AG09309 (cell line): ENCODE results near the gene CHDH.

Experiments
- DNase-seq: peaks from one replicate; pipeline ENCODE4 v3.0.0-alpha.2; 2010; ENCODE audit warnings: low read depth
- H3K4me3 ChIP-seq: 2 replicates; pipeline ENCODE4 v1.5.1; 2011; ENCODE audit warnings: mild to moderate bottlenecking, low read depth, low read length, moderate library complexity; ENCODE audit not compliant: control insufficient read depth
- TF ChIP-seq, protein P1 (sequence below): IDR thresholded peaks from 2 replicates; pipeline ENCODE4 v1.5.1; 2011; ENCODE audit warnings: mild to moderate bottlenecking, low read depth, low read length, inconsistent platforms; ENCODE audit not compliant: insufficient read depth, control insufficient read depth; ENCODE audit errors: missing control alignments

The CHDH gene

DNA sequence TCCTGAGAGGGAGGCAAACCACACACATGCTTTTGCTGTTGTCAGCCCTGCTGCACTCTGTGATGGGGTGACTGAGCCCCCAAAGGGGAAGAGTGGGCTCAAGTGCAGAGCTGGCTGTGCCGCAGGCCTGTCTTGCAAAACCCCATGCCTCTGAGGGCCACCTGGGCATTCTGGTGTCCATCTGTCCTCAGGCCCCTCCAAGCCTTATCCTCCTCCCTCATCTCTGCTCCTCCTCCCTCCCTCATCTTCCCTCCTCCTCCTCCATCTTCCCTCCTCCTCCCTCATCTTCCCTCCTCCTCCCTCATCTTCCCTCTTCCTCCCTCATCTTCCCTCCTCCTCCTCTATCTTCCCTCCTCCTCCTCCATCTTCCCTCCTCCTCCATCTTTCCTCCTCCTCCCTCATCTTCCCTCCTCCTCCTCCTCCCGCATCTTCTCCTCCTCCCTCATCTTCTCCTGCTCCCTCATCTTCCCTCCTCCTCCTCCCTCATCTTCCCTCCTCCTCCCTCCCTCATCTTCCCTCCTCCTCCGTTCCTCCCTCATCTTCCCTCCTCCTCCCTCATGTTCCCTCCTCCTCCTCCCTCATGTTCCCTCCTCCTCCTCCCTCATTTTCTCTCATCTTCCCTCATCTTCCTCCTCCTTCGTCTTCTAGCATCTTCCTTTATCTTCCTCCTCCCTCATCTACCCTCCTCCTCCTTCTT lies 40.6 kb downstream of the CHDH start:
- TF ChIP-seq, protein P1, sequence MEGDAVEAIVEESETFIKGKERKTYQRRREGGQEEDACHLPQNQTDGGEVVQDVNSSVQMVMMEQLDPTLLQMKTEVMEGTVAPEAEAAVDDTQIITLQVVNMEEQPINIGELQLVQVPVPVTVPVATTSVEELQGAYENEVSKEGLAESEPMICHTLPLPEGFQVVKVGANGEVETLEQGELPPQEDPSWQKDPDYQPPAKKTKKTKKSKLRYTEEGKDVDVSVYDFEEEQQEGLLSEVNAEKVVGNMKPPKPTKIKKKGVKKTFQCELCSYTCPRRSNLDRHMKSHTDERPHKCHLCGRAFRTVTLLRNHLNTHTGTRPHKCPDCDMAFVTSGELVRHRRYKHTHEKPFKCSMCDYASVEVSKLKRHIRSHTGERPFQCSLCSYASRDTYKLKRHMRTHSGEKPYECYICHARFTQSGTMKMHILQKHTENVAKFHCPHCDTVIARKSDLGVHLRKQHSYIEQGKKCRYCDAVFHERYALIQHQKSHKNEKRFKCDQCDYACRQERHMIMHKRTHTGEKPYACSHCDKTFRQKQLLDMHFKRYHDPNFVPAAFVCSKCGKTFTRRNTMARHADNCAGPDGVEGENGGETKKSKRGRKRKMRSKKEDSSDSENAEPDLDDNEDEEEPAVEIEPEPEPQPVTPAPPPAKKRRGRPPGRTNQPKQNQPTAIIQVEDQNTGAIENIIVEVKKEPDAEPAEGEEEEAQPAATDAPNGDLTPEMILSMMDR, result no peak
- no peak for DNase-seq

DNA sequence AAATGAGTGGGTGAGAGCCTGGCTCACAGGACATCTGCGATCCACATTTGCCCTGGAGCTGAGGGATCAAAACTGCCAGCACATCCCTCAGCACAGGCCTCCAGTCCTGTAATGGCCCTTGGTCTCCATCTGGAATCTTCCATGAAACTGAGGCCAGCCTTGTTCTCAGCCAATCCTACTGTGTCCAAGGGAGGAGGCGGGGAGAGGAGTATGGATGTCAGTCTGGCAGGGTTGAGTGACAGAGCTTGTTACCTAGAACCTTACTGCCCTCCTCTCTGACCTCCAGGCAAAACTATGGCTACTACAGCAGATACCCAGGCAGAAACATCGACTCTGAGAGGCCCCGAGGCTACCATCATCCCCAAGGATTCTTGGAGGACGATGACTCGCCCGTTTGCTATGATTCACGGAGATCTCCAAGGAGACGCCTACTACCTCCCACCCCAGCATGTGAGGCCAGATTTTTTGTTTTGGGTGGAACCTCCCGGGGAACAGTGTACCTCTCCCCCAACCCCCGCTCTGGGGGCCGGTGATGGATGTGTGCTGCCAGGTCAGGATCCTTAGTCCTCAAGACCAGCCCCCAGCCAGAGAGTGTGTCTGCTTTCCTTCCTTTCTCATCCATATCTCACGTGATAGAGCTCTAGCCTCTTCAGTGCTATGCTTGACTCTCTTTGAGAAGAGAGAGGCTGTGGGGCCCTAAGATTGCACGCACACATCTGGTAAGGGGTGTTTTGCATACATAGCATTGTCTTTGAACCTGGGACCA lies 41.3 kb downstream of the CHDH start:
- DNase-seq, result peak; percentile 25
- no peak overlapping the region for H3K4me3 ChIP-seq
- TF ChIP-seq, protein P1, result no peak

More for the DNA sequence above, 40.6 kb downstream of the CHDH start:
- no peak overlapping the region for H3K4me3 ChIP-seq

DNA sequence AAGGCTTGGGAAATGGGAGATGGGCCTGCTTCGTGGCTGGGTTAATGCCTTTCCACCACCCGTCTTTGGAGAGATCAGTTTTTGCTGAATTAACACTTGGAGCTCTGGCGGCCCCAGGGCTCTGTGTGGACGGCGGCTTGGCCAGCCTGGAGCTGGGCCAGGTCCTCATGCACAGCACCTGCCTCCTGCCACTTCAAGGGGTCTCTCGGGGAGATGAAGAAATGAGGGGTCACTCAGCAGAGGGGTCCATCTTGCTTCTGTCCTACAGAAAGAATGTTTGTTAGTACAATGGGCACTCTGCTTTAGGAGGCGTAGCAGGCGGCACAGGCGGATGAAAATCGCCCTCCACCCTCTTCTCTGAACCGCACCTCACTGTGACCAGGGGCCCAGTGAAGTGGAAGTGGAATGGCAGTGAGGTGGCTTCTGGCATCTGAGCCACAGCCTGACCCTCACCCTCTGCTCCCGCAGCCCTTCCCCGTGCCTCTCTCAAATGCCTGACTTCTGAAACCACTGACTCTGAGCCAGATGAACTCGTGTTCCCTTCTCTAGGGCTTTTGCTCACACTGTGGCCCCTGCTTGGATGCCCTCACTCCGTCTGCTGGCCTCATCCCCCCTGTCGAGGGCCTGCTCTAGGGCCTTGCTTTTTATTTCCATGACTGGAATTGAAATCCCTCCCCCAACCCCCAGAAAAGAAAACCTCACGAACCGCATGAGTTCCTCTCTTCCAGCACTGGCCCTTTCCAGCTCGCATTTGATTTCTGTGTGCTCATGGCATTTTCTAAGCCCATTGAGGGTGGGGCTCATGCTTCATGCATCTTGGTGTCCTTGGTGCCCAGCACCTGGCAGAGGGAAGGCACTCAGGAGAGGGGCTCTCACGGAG lies 42.2 kb downstream of the CHDH start:
- no peak for DNase-seq
- TF ChIP-seq, protein P1, result no peak
- H3K4me3 ChIP-seq, result no peak overlapping the region

DNA sequence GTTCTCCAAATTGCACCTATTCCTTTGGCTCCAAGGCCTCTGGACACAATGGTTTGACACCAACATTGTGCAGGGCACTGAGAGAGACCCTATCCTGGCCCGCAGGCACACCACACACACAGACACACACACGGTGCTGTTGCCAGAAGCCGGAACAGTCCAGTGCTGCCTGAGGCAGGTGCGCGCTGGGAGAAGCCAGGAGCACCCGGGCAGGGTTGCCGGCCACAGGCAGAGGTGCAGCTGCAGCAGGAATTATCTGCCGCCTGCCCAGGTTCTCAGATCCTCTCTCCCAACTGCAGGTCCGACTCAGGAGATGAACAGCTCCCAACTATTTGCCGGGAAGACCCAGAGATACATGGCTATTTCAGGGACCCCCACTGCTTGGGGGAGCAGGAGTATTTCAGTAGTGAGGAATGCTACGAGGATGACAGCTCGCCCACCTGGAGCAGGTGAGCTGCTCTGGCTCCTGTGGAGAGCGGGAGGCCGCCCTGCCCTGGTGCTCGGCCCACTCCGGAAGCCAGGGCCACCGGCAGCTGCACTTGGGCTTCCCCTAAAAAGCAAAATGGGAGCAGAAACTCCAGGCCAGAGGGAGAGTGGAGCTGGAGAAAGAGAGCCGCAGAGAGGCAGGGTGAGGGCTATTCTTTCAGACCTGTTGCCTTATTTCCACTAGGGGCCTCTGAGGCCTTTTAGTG lies 42.9 kb downstream of the CHDH start:
- no peak for DNase-seq
- TF ChIP-seq, protein P1, result no peak
- no peak overlapping the region for H3K4me3 ChIP-seq

DNA sequence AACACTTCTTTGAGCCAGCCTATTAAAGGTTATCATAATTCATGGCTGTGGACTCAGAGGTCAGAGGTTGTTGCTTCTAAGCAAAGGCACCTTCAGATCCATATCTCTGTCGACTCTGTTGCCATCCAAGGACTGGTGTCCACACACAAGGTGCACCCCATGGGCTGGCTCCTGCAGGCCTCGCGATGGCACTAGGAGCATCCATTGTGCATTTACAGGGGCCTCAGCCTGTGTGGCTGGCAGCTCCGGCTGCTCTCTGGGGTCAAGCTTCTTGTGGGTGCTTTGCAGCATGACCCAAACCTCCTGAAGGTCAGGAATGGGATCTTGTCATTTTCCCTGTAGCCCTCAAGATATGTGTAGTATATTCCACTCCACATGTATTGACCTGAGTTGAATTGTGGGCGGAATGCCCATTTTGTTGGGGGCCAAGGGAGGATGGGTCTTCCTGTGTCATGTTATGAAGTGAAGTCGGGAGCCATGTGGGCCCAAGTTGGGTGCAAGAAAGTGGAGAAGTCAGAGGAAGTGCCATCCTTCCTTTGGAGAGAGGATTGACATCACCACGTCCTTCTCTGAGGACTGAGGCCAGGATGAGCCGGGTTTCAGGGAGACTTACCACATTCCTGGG lies 43.9 kb downstream of the CHDH start:
- TF ChIP-seq, protein P1, result no peak
- no peak overlapping the region for H3K4me3 ChIP-seq
- DNase-seq, result no peak
